GM21423 (cell line): ENCODE measurements around the gene ZNF738.

ENCODE experiments used
- ATAC-seq: cut with Tn5 transposase; IDR thresholded peaks from one replicate; pipeline ENCODE4 v1.9.1; 2021; ENCODE audit warnings: mild to moderate bottlenecking, moderate library complexity; ENCODE audit not compliant: unreplicated experiment

The ZNF738 gene

GRCh38 chr19:21422244-21422643 lies 63.4 kb downstream of the ZNF738 start:
- no peak for ATAC-seq

- ATAC-seq, result no peak
Observed at GRCh38 chr19:21423057-21424041, 64.5 kb downstream of the ZNF738 start.
